ENCODE results near the gene ITPK1. TPM values are rescaled to one million over a fixed set of nuclear protein-coding genes. Genes with fewer than 3 reads are reported as not detected.

Gene ITPK1
- 25.9 TPM for total RNA-seq (2021; ENCODE audit: unreplicated experiment)
- polyA plus RNA-seq (2012; ENCODE audit: insufficient read length) = 30.2 TPM
- percentile 50 among the genes with signal in this experiment for Bru-seq, nascent RNA
- BruChase-seq, experiment 1, labeled RNA remaining after a 2-hour chase = percentile 43 among the genes with signal in this experiment
- BruChase-seq, experiment 2, labeled RNA remaining after a 6-hour chase = percentile 46 among the genes with signal in this experiment
- long read RNA-seq, full-length matches to known transcripts = 18 of 41 reads
- long read RNA-seq, partial matches to known transcripts = 5 of 41 reads
- long read RNA-seq, other reads (novel, unspliced or antisense) = 18 of 41 reads

- in situ Hi-C loops (cut with HindIII; ENCODE audit: low pct_unique_long_range_greater_than_20kb, low sequenced_read_pairs) = no loop called here
- peak within 1 kb of the TSS; percentile 65 for H3K27ac ChIP-seq (ENCODE audit: low read length)
- H3K4me1 ChIP-seq (ENCODE audit: control insufficient read depth, insufficient read depth, low read length) = peaks cover 9% of the 10 kb centered on the region
- no peaks in the 10 kb centered on the region for H3K9me3 ChIP-seq (ENCODE audit: control insufficient read depth, insufficient read depth, low read depth, low read length)
- no peak for DNase-seq (ENCODE audit: low read depth, low spot score)
- BruUV-seq (replicated peaks) = no TSS peak
- peak within 1 kb of the TSS; percentile 70 to 71 for H3K4me3 ChIP-seq (ENCODE audit: low read depth in 2 of 2, low read length in 2 of 2)
- H3K36me3 ChIP-seq (ENCODE audit: control insufficient read depth, insufficient read depth, low read length) = no peaks in the 10 kb centered on the region
- CTCF ChIA-PET = interaction anchor here (0.6 to 1.9 kb wide), 2 partner anchors 14 to 16 kb away, joined by 4 to 6 read pairs; no protein-coding TSS in a partner anchor
- TF ChIP-seq CTCF (IDR thresholded peaks at IDR 0.05) = peak; percentile 82
- no peak for TF ChIP-seq POLR2AphosphoS5 (IDR thresholded peaks at IDR 0.05; ENCODE audit: low read depth, low read length)
- no peaks in the 10 kb centered on the region for H3K27me3 ChIP-seq (ENCODE audit: control insufficient read depth, insufficient read depth, low read length)
- POLR2A ChIA-PET = no interaction called here
- peak; percentile 83 for ATAC-seq
- intact Hi-C loops (cut with micrococcal nuclease; ENCODE audit: unreplicated experiment) = no loop called here
Observed at GRCh38 chr14:93115821-93116675, at the start of gene ITPK1. ITPK1 (minus strand) TSS chr14:93115925; CDS start chr14:93115163, 762 bp downstream.

- H3K27me3 ChIP-seq (ENCODE audit: control insufficient read depth, insufficient read depth, low read length) = no peaks in the 10 kb centered on the region
- H3K27ac ChIP-seq (ENCODE audit: low read length) = no peak overlapping the region
- CTCF ChIA-PET = no interaction called here
- no peaks in the 10 kb centered on the region for H3K4me1 ChIP-seq (ENCODE audit: control insufficient read depth, insufficient read depth, low read length)
- no peak overlapping the region for H3K4me3 ChIP-seq (ENCODE audit: low read depth in 2 of 2, low read length in 2 of 2)
- intact Hi-C loops (cut with micrococcal nuclease; ENCODE audit: unreplicated experiment) = no loop called here
- POLR2A ChIA-PET = interaction anchor here (0.5 kb wide), 1 partner anchor 173 kb away, joined by 3 read pairs; no protein-coding TSS in a partner anchor
- no TSS peak for BruUV-seq (replicated peaks)
- H3K9me3 ChIP-seq (ENCODE audit: control insufficient read depth, insufficient read depth, low read depth, low read length) = no peaks in the 10 kb centered on the region
- in situ Hi-C loops (cut with HindIII; ENCODE audit: low pct_unique_long_range_greater_than_20kb, low sequenced_read_pairs) = no loop called here
- TF ChIP-seq CTCF (IDR thresholded peaks at IDR 0.05) = no peak
- no peak for TF ChIP-seq REST (IDR thresholded peaks at IDR 0.05; ENCODE audit: insufficient read depth in 1 of 2, low read depth in 2 of 2, low read length in 1 of 2)
- TF ChIP-seq POLR2AphosphoS5 (IDR thresholded peaks at IDR 0.05; ENCODE audit: low read depth, low read length) = no peak
- no peak for TF ChIP-seq SIN3A (IDR thresholded peaks at IDR 0.05; ENCODE audit: borderline replicate concordance, insufficient read depth, low read depth, low read length)
- no peak for TF ChIP-seq TCF7L2 (IDR thresholded peaks at IDR 0.05; ENCODE audit: low read depth, low read length)
- DNase-seq (ENCODE audit: low read depth, low spot score) = no peak
- ATAC-seq = no peak
- H3K36me3 ChIP-seq (ENCODE audit: control insufficient read depth, insufficient read depth, low read length) = no peaks in the 10 kb centered on the region
Observed at GRCh38 chr14:93163564-93163963, 47.8 kb upstream of the ITPK1 start.

Data from Panc1 (cell line).